Stimulated activated naive CD4-positive, alpha-beta T cell treated with Interleukin-2 at 50 U/mL for 16 hours (primary cell): ENCODE results near the gene PHF5A.

Source experiments
- DNase-seq: peaks from one replicate; lab custom pipeline; 2025; lab: John Stamatoyannopoulos, UW

The PHF5A gene

GRCh38 chr22:41417622-41418390, 50.7 kb downstream of the PHF5A start:
- no peak for DNase-seq

- no peak for DNase-seq
Observed at GRCh38 chr22:41415554-41415953, 52.9 kb downstream of the PHF5A start.

GRCh38 chr22:41411021-41411851, 57.3 kb downstream of the PHF5A start:
- DNase-seq: no peak

GRCh38 chr22:41410311-41410751, 58.2 kb downstream of the PHF5A start:
- no peak for DNase-seq
